Liver (tissue), 9 donors: ENCODE data around the gene DPM2. TPM values are rescaled to one million over a fixed set of nuclear protein-coding genes. Genes with fewer than 3 reads are reported as not detected.

Experiments
- DNase-seq: peaks from one replicate; pipeline ENCODE4 v3.0.0-alpha.2; 2017; ENCODE audit warnings: low spot score
- H3K27ac ChIP-seq, 2 donors: one replicate each; pipeline ENCODE4 v1.7.0; 2013; ENCODE audit warnings: inconsistent platforms in 2 of 2, low read length in 2 of 2, control low read depth in 1 of 2, low read depth in 1 of 2, mild to moderate bottlenecking in 1 of 2
- H3K27me3 ChIP-seq, 4 donors: one replicate each; pipeline versions ENCODE4 v1.6.1 to v1.7.0; 2013; ENCODE audit warnings: low read length in 3 of 4, inconsistent platforms in 1 of 4, mild to moderate bottlenecking in 1 of 4, moderate library complexity in 1 of 4; ENCODE audit not compliant: control insufficient read depth in 4 of 4, insufficient read depth in 4 of 4
- H3K36me3 ChIP-seq, 4 donors: one replicate each; pipeline versions ENCODE4 v1.6.1 to v1.7.0; 2013; ENCODE audit warnings: low read length in 3 of 4, mild to moderate bottlenecking in 3 of 4, low read depth in 1 of 4, moderate library complexity in 1 of 4; ENCODE audit not compliant: control insufficient read depth in 4 of 4, insufficient read depth in 3 of 4
- H3K4me1 ChIP-seq, 4 donors: one replicate each; pipeline versions ENCODE4 v1.6.1 to v1.7.0; 2013; ENCODE audit warnings: low read length in 3 of 4, mild to moderate bottlenecking in 3 of 4, moderate library complexity in 1 of 4; ENCODE audit not compliant: control insufficient read depth in 4 of 4, insufficient read depth in 4 of 4
- H3K4me3 ChIP-seq, 3 donors: one replicate each; pipeline versions ENCODE4 v1.6.1 to v1.7.0; 2013; ENCODE audit warnings: low read length in 3 of 3, control low read depth in 1 of 3, low read depth in 1 of 3, mild to moderate bottlenecking in 1 of 3
- H3K9ac ChIP-seq, 2 donors: one replicate each; pipeline ENCODE4 v1.7.0; 2013; ENCODE audit warnings: low read length in 2 of 2, mild to moderate bottlenecking in 2 of 2, moderate library complexity in 2 of 2, control low read depth in 1 of 2, low read depth in 1 of 2
- H3K9me3 ChIP-seq, 4 donors: one replicate each; pipeline versions ENCODE4 v1.6.1 to v1.7.0; 2013; ENCODE audit warnings: low read length in 3 of 4; ENCODE audit not compliant: control insufficient read depth in 4 of 4
- CTCF ChIP-seq: fragments of 150-350 bp; IDR thresholded peaks from 2 replicates; pipeline ENCODE4 v1.5.1; 2017; ENCODE audit warnings: improper control_type of control experiment, low read depth, low read length; ENCODE audit not compliant: missing input control
- EGR1 ChIP-seq, 2 donors: IDR thresholded peaks; 2 replicates each; pipeline ENCODE4 v1.6.1; 2016 to 2018; ENCODE audit warnings: antibody characterized with exemption in 2 of 2, low read depth in 2 of 2
- FOXA1 ChIP-seq: IDR thresholded peaks from 2 replicates; pipeline ENCODE4 v1.6.1; 2016; ENCODE audit warnings: antibody characterized with exemption
- FOXA2 ChIP-seq: IDR thresholded peaks from 2 replicates; pipeline ENCODE4 v1.6.1; 2016; ENCODE audit warnings: antibody characterized with exemption
- GABPA ChIP-seq, 2 donors: IDR thresholded peaks in 1 of 2; conservative IDR thresholded peaks in 1 of 2; 2 replicates each; pipeline ENCODE4 v1.6.1; 2016; ENCODE audit warnings: antibody characterized with exemption in 2 of 2, mild to moderate bottlenecking in 1 of 2, moderate library complexity in 1 of 2
- HNF4A ChIP-seq, 2 donors: conservative IDR thresholded peaks; 2 replicates each; pipeline ENCODE4 v1.6.1; 2016; ENCODE audit warnings: antibody characterized with exemption in 2 of 2, mild to moderate bottlenecking in 2 of 2
- HNF4G ChIP-seq: IDR thresholded peaks from 2 replicates; pipeline ENCODE4 v1.6.1; 2016; ENCODE audit warnings: antibody characterized with exemption
- JUND ChIP-seq, 2 donors: IDR thresholded peaks; 2 replicates each; pipeline ENCODE4 v1.6.1; 2016; ENCODE audit warnings: antibody characterized with exemption in 2 of 2
- NR2F2 ChIP-seq: IDR thresholded peaks from 2 replicates; pipeline ENCODE4 v1.6.1; 2016; ENCODE audit warnings: antibody characterized with exemption
- RAD21 ChIP-seq, 2 donors: IDR thresholded peaks; 2 replicates each; pipeline ENCODE4 v1.6.1; 2016; ENCODE audit warnings: antibody characterized with exemption in 2 of 2, mild to moderate bottlenecking in 2 of 2
- REST ChIP-seq: IDR thresholded peaks from 2 replicates; pipeline ENCODE4 v1.6.1; 2016; ENCODE audit warnings: antibody characterized with exemption, mild to moderate bottlenecking
- RXRA ChIP-seq, 2 donors: IDR thresholded peaks; 2 replicates each; pipeline ENCODE4 v1.6.1; 2017 to 2018; ENCODE audit warnings: antibody characterized with exemption in 2 of 2, mild to moderate bottlenecking in 1 of 2
- SP1 ChIP-seq: IDR thresholded peaks from 2 replicates; pipeline ENCODE4 v1.6.1; 2018; ENCODE audit warnings: antibody characterized with exemption, mild to moderate bottlenecking
- TAF1 ChIP-seq: conservative IDR thresholded peaks from 2 replicates; pipeline ENCODE4 v1.6.1; 2016; ENCODE audit warnings: antibody characterized with exemption, mild to moderate bottlenecking
- YY1 ChIP-seq: IDR thresholded peaks from 2 replicates; pipeline ENCODE4 v1.6.1; 2016; ENCODE audit warnings: antibody characterized with exemption, mild to moderate bottlenecking
- ZBTB33 ChIP-seq: IDR thresholded peaks from 2 replicates; pipeline ENCODE4 v1.6.1; 2016; ENCODE audit warnings: antibody characterized with exemption
- WGBS: extraction: QIAGEN DNeasy Blood & Tissue Kit; methylation state at CpG from one replicate; pipeline ENCODE4 v1.1.7; 2013; 5-methylcytosine and 5-hydroxymethylcytosine counted together
- polyA plus RNA-seq, 2 donors: library from polyadenylated mRNA; stranded (reverse) in 1 of 2; unstranded in 1 of 2; fragments of 200-250 nt in 1 of 2; fragments of >200 nt in 1 of 2; fragmentation: Nextera tagmentation in 1 of 2; extraction: Ambion mirVana in 1 of 2; gene quantifications; one replicate each; pipeline versions ENCODE4 v1.2.1 to v1.2.3, GENCODE V29; 2013 to 2015
- total RNA-seq, 2 donors: library from RNA; depleted of rRNA; stranded (reverse); fragments of >200 nt; gene quantifications; one replicate each; pipeline ENCODE4 v1.2.3, GENCODE V29; 2014
- TF ChIP-seq, protein P1 (sequence below): IDR thresholded peaks from 2 replicates; pipeline ENCODE4 v1.6.1; 2016; ENCODE audit warnings: antibody characterized with exemption
- TF ChIP-seq, protein P2 (sequence below): IDR thresholded peaks from 2 replicates; pipeline ENCODE4 v1.6.1; 2016; ENCODE audit warnings: antibody characterized with exemption
- donor health status: healthy.
- donor health status: healthy.
- donor health status: healthy.
- donor health status: healthy.
- donor health status: healthy.

The DPM2 gene
- total and polyA plus RNA-seq, 4 donors, result 9.3 to 25.0 (median 22.0) TPM

DNA sequence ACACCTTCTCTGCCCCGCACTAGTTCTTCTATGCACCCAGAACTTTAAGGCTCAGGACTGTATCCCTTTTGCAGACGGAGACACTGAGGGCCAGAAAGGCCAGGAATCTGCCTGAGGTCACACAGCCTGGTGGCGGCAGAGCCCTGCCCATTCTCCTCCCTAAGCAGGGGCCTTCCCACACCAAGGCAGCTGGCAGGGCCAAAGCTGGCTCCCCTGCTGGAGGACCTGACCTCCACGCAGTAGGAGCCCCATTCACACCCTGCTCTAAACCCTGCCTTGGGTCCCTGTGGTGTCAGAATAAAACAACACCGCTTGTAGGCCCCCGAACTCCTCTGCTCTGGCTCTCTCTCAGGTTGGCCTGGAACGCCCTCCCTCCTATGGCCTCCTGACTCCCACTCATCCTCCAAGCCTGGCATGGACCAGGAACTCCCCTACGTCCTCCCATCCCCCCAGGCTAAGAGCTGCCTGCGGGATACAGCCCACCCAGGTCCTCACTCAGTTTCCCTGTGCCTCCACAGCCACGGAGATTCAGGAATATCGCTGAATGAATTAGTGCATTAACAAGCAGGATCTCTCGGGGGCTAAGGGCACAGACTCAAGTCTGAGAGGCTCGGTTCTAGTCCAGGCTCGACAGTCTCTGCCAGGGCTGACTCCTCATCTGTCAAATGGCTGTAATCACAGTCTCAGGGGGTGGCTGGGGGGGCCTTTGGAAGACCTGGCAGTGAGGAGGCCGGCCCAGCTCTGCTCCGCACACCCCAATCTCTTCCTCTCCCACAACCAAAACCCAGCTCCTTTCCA is 41.1 kb downstream of the DPM2 start:
- H3K36me3 ChIP-seq, result peaks cover 19 to 40% (median 31%) of the 10 kb centered on the region in 4 donors
- H3K9me3 ChIP-seq, result peaks cover 0 to 6% (median 5%) of the 10 kb centered on the region in 4 donors
- H3K4me3 ChIP-seq, result peak overlapping the region; percentile 52 to 80 (median 66)
- peaks cover 0 to 28% (median 25%) of the 10 kb centered on the region in 4 donors for H3K4me1 ChIP-seq
- no peaks in the 10 kb centered on the region for H3K27me3 ChIP-seq
- no peak for DNase-seq
- TF ChIP-seq HNF4G (no peak), GABPA (IDR thresholded peaks at IDR 0.05 in 1 of 2, conservative IDR thresholded peaks at IDR 0.05 in 1 of 2) (no peak), YY1 (no peak), FOXA1 (no peak)
- H3K9ac ChIP-seq, result peak overlapping the region; percentile 32 to 42
- 41% methylated on average over 16 of the region's 16 CpGs for WGBS
- H3K27ac ChIP-seq, result peak overlapping the region; percentile 91 to 93

- no peak for DNase-seq
- peaks cover 0 to 28% (median 25%) of the 10 kb centered on the region in 4 donors for H3K4me1 ChIP-seq
- H3K9me3 ChIP-seq, result peaks cover 0 to 6% (median 5%) of the 10 kb centered on the region in 4 donors
- H3K36me3 ChIP-seq, result peaks cover 20 to 42% (median 31%) of the 10 kb centered on the region in 4 donors
- WGBS, result 96% methylated on average over 8 of the region's 8 CpGs
- H3K27ac ChIP-seq, result no peak overlapping the region
- H3K9ac ChIP-seq, result peak overlapping the region in 1 of 2 donors; percentile 42
- no peak overlapping the region for H3K4me3 ChIP-seq
- H3K27me3 ChIP-seq, result no peaks in the 10 kb centered on the region
- no peak for TF ChIP-seq TAF1
- TF ChIP-seq, protein P1, sequence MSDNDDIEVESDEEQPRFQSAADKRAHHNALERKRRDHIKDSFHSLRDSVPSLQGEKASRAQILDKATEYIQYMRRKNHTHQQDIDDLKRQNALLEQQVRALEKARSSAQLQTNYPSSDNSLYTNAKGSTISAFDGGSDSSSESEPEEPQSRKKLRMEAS, result no peak
- TF ChIP-seq EGR1 (IDR thresholded peaks at IDR 0.05; ENCODE audit: low read depth in 2 of 2), result no peak
- no peak for TF ChIP-seq CTCF
- no peak for TF ChIP-seq FOXA2
- no peak for TF ChIP-seq FOXA1
- no peak for TF ChIP-seq NR2F2
- TF ChIP-seq HNF4A (conservative IDR thresholded peaks at IDR 0.05), result no peak
- no peak for TF ChIP-seq JUND (IDR thresholded peaks at IDR 0.05)
- no peak for TF ChIP-seq RAD21 (IDR thresholded peaks at IDR 0.05)
- no peak for TF ChIP-seq RXRA (IDR thresholded peaks at IDR 0.05)
- TF ChIP-seq REST, result no peak
- no peak for TF ChIP-seq ZBTB33
- TF ChIP-seq, protein P2, sequence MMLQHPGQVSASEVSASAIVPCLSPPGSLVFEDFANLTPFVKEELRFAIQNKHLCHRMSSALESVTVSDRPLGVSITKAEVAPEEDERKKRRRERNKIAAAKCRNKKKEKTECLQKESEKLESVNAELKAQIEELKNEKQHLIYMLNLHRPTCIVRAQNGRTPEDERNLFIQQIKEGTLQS, result no peak
- no peak for TF ChIP-seq HNF4G
- no peak for TF ChIP-seq SP1
- no peak for TF ChIP-seq GABPA (IDR thresholded peaks at IDR 0.05 in 1 of 2, conservative IDR thresholded peaks at IDR 0.05 in 1 of 2)
- no peak for TF ChIP-seq YY1
Measured at GRCh38 chr9:127895811-127896210, 41.8 kb downstream of the DPM2 start.
